ENCODE measurements around the gene TMEM63C.

TMEM63C gene

DNA sequence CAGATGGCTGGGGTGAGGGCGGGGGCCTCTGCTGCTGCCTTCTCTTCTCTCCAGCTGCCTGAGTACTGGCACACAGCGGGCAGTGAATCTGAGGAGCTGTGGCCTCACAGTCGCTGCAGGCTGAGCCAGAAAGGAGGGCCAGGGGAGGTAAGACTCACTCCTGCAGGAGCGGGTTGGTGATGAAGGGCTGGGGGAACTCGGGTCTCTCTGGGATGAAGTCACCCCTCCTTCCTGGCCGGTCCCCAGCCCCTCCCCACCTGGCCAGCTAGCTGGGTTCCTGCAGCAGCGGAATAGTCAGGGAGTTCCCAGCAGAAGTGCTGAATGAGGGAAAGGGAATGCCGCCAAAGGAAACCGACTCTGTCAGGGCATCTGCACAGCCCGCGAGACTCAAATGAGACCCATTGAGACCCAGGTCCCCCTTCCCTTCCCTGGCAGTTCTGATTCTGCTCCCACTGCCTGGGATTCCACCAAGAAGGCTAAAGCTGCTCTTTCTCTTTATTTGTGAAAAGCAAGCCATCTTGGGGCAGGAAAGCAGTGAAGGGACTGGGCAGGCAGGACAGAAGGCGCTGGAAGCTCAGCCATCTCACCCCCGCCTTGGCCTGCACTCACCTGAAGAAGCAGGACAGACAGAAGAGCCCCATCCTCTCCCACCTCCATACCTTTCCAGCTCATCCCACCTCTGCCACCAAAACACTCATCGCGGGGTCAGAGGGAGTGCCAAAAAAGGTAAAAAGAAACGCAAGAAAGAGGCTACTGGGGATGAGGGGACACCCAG, 84.2 kb downstream of the TMEM63C start:
- Histone ChIP-seq H3K79me2 (ENCODE audit: insufficient read depth, low read length) (no peaks in the 10 kb centered on the region), H3K4me2 (ENCODE audit: low read length) (no peak overlapping the region)

DNA sequence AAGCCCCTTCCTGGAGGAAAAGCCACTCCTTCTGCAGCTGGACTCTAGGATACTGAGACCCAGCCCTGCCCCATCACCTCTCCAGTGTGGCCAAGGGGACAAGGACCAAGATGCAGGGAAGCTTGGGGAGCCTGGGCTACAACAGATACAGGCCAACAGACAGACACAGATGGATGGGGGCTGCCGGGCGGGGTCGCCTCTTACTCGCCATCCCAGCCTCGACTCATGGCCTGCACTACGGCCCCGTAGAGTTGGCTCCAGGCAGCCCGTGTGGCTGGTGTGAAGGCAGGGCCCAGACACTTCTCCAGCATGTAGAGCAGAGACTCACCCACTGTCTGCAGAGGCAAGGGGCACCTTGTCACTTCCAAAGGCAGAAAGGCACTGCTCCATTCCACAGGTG, 84.7 kb downstream of the TMEM63C start:
- no peaks in the 10 kb centered on the region for H4K20me1 ChIP-seq (ENCODE audit: insufficient read depth, low read length)
- no peak overlapping the region for H3K9ac ChIP-seq (ENCODE audit: low read length)
- no peaks in the 10 kb centered on the region for H3K79me2 ChIP-seq (ENCODE audit: insufficient read depth, low read length)
- no peak overlapping the region for H3K4me3 ChIP-seq (ENCODE audit: low read depth, low read length, poor library complexity, severe bottlenecking)
- H3K27ac ChIP-seq (ENCODE audit: low read depth, low read length, poor library complexity, severe bottlenecking) = no peak overlapping the region
- no peak overlapping the region for H2AFZ ChIP-seq (ENCODE audit: low read length)
- H3K9me2 ChIP-seq (ENCODE audit: low read depth, low read length) = no peaks in the 10 kb centered on the region
- no peaks in the 10 kb centered on the region for H3K9me3 ChIP-seq (ENCODE audit: low read length)
- peaks cover 4% of the 10 kb centered on the region for H3K27me3 ChIP-seq (ENCODE audit: insufficient read depth, low read length)
- H3F3A ChIP-seq (ENCODE audit: insufficient read depth, low read length) = no peaks in the 10 kb centered on the region
- H3K4me2 ChIP-seq (ENCODE audit: low read length) = no peak overlapping the region
- no peak for TF ChIP-seq EZH2 (IDR thresholded peaks at IDR 0.05; ENCODE audit: borderline replicate concordance, low read length)
- TF ChIP-seq, protein P1, sequence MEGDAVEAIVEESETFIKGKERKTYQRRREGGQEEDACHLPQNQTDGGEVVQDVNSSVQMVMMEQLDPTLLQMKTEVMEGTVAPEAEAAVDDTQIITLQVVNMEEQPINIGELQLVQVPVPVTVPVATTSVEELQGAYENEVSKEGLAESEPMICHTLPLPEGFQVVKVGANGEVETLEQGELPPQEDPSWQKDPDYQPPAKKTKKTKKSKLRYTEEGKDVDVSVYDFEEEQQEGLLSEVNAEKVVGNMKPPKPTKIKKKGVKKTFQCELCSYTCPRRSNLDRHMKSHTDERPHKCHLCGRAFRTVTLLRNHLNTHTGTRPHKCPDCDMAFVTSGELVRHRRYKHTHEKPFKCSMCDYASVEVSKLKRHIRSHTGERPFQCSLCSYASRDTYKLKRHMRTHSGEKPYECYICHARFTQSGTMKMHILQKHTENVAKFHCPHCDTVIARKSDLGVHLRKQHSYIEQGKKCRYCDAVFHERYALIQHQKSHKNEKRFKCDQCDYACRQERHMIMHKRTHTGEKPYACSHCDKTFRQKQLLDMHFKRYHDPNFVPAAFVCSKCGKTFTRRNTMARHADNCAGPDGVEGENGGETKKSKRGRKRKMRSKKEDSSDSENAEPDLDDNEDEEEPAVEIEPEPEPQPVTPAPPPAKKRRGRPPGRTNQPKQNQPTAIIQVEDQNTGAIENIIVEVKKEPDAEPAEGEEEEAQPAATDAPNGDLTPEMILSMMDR (IDR thresholded peaks at IDR 0.05; ENCODE audit: low read length) = no peak
- no peaks in the 10 kb centered on the region for H3K4me1 ChIP-seq (ENCODE audit: insufficient read depth, low read length, severe bottlenecking)
- H3K36me3 ChIP-seq (ENCODE audit: insufficient read depth, low read length) = no peaks in the 10 kb centered on the region; the same call in 1 of the 2 replicates

More for the DNA sequence above, 84.2 kb downstream of the TMEM63C start:
- Histone ChIP-seq H2AFZ (ENCODE audit: low read length) (no peak overlapping the region), H3K9ac (ENCODE audit: low read length) (no peak overlapping the region), H4K20me1 (ENCODE audit: insufficient read depth, low read length) (no peaks in the 10 kb centered on the region), H3K4me3 (ENCODE audit: low read depth, low read length, poor library complexity, severe bottlenecking) (no peak overlapping the region), H3K27me3 (ENCODE audit: insufficient read depth, low read length) (peaks cover 4% of the 10 kb centered on the region), H3F3A (ENCODE audit: insufficient read depth, low read length) (no peaks in the 10 kb centered on the region), H3K9me3 (ENCODE audit: low read length) (no peaks in the 10 kb centered on the region), H3K36me3 (ENCODE audit: insufficient read depth, low read length) (no peaks in the 10 kb centered on the region; the same call in 1 of the 2 replicates), H3K9me2 (ENCODE audit: low read depth, low read length) (no peaks in the 10 kb centered on the region), H3K4me1 (ENCODE audit: insufficient read depth, low read length, severe bottlenecking) (no peaks in the 10 kb centered on the region), H3K27ac (ENCODE audit: low read depth, low read length, poor library complexity, severe bottlenecking) (no peak overlapping the region)
- TF ChIP-seq, protein P1 (IDR thresholded peaks at IDR 0.05; ENCODE audit: low read length) = no peak
- no peak for TF ChIP-seq EZH2 (IDR thresholded peaks at IDR 0.05; ENCODE audit: borderline replicate concordance, low read length)

DNA sequence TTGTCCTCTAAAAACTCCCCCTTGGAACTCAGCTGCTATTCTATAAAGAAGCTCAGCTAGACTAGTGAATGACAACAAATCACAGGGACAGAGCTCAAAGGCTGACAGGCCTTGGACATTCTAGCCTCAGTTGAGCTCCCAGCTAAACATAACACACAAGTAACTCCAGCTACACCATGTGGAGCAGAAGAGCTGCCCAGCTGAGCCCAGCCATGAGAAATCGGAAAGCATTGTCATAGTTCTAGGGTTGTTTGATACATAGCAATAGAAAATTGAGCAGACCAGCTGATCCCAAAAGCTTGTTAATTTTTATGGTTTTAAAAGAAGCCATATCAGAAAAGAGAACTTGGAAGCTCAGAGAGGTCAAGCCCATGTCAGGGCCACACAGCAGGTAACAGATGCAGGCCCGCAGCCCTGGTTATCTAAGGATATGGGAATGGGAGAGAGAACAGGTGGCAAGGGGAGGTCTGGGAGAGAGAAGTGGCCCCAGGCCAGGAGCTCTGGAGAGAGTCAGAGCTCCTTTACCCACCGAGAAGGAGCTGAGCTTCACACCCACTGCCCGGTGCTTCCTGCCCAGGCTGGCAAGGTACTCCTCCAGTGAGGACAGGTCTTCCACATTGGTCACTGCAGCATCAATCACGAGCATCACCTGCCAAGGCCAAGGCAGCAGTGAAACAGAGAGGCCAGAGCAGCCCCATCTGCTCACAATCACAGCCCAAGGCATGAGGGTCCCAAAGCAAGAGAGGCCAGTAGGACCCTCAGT, 86.5 kb downstream of the TMEM63C start:
- H3K4me3 ChIP-seq (ENCODE audit: low read depth, low read length, poor library complexity, severe bottlenecking) = no peak overlapping the region
- H3K27me3 ChIP-seq (ENCODE audit: insufficient read depth, low read length) = peaks cover 9% of the 10 kb centered on the region
- H3F3A ChIP-seq (ENCODE audit: insufficient read depth, low read length) = no peaks in the 10 kb centered on the region
- TF ChIP-seq, protein P1 (IDR thresholded peaks at IDR 0.05; ENCODE audit: low read length) = no peak
- TF ChIP-seq EZH2 (IDR thresholded peaks at IDR 0.05; ENCODE audit: borderline replicate concordance, low read length) = no peak
- H3K4me1 ChIP-seq (ENCODE audit: insufficient read depth, low read length, severe bottlenecking) = no peaks in the 10 kb centered on the region
- H2AFZ ChIP-seq (ENCODE audit: low read length) = no peak overlapping the region
- H3K36me3 ChIP-seq (ENCODE audit: insufficient read depth, low read length) = no peaks in the 10 kb centered on the region; the same call in 1 of the 2 replicates
- H4K20me1 ChIP-seq (ENCODE audit: insufficient read depth, low read length) = no peaks in the 10 kb centered on the region
- H3K9me2 ChIP-seq (ENCODE audit: low read depth, low read length) = no peaks in the 10 kb centered on the region
- H3K79me2 ChIP-seq (ENCODE audit: insufficient read depth, low read length) = no peaks in the 10 kb centered on the region
- H3K4me2 ChIP-seq (ENCODE audit: low read length) = no peak overlapping the region
- no peaks in the 10 kb centered on the region for H3K9me3 ChIP-seq (ENCODE audit: low read length)
- H3K27ac ChIP-seq (ENCODE audit: low read depth, low read length, poor library complexity, severe bottlenecking) = no peak overlapping the region
- no peak overlapping the region for H3K9ac ChIP-seq (ENCODE audit: low read length)

Data from OCI-LY1 (cell line).